Stimulated activated CD4-positive, alpha-beta T cell treated with anti-CD3 and anti-CD28 coated beads, Interleukin-1b, Interleukin-23, amount 100 ng/mL, for 24 hours (primary cell): ENCODE results near the gene LIN7A.

Experiments used
- DNase-seq, 4 experiments: peaks; one replicate each; pipeline ENCODE4 v3.0.0-alpha.2; 2020; ENCODE audit warnings: low read depth in 4 of 4, low spot score in 1 of 4

The LIN7A gene

GRCh38 chr12:80937391-80938238, at the start of gene LIN7A:
Gene LIN7A, minus strand, starts transcription at chr12:80937934. Its CDS starts 212 bp downstream, at chr12:80937722.
- DNase-seq, result no peak

GRCh38 chr12:80986224-80986623, 48.5 kb upstream of the LIN7A start:
- DNase-seq, result no peak

GRCh38 chr12:80979816-80980215, 42.1 kb upstream of the LIN7A start:
- no peak for DNase-seq

- no peak for DNase-seq
These were observed 41.5 kb upstream of the LIN7A start for GRCh38 chr12:80979251-80979650.

- no peak for DNase-seq
These were observed 39.6 kb upstream of the LIN7A start for GRCh38 chr12:80977346-80977745.

GRCh38 chr12:80968326-80968725, 30.6 kb upstream of the LIN7A start:
- DNase-seq, result no peak

- DNase-seq, result no peak
These were observed 29.8 kb upstream of the LIN7A start for GRCh38 chr12:80967565-80967964.

GRCh38 chr12:80966001-80966400, 28.3 kb upstream of the LIN7A start:
- no peak for DNase-seq

- DNase-seq, result no peak
These were observed 20.4 kb upstream of the LIN7A start for GRCh38 chr12:80958162-80958561.

- DNase-seq, result no peak
These were observed 17.3 kb upstream of the LIN7A start for GRCh38 chr12:80954857-80955520.

- no peak for DNase-seq
These were observed 14.7 kb upstream of the LIN7A start for GRCh38 chr12:80952443-80952842.

- DNase-seq, result no peak
These were observed 8.9 kb upstream of the LIN7A start for GRCh38 chr12:80946591-80946990.

GRCh38 chr12:80943338-80943737, 5.6 kb upstream of the LIN7A start:
- DNase-seq, result no peak

- DNase-seq, result no peak
These were observed 4.2 kb upstream of the LIN7A start for GRCh38 chr12:80941916-80942315.

GRCh38 chr12:80939231-80939950, 1.7 kb upstream of the LIN7A start:
- DNase-seq, result no peak

- DNase-seq, result no peak
These were observed 663 bp upstream of the LIN7A start for GRCh38 chr12:80938397-80938796.

GRCh38 chr12:80936642-80937390, 918 bp downstream of the LIN7A start:
- no peak for DNase-seq

GRCh38 chr12:80936353-80936641, 1.4 kb downstream of the LIN7A start:
- no peak for DNase-seq

GRCh38 chr12:80935111-80935510, 2.6 kb downstream of the LIN7A start:
- DNase-seq, result no peak

GRCh38 chr12:80925983-80926382, 11.8 kb downstream of the LIN7A start:
- no peak for DNase-seq

- DNase-seq, result no peak
These were observed 12.5 kb downstream of the LIN7A start for GRCh38 chr12:80925237-80925636.
